Measurements from ENCODE around the gene SLC44A3. TPM values are rescaled to one million over a fixed set of nuclear protein-coding genes. Genes with fewer than 3 reads are reported as not detected.

Gene SLC44A3
- polyA plus RNA-seq, 1 of the 3 experiments (the other 2 are of a cell fraction), result 2.6 TPM

- no peaks in the 10 kb centered on the region for H4K20me1 ChIP-seq (ENCODE audit: insufficient read depth)
- H3K4me1 ChIP-seq (ENCODE audit: control insufficient read depth in 1 of 2, insufficient read depth in 2 of 2, low read depth in 1 of 2, low read length in 1 of 2), result peaks cover 7 to 11% of the 10 kb centered on the region in 2 experiments; a peak in 3 of 4 replicates
- CTCF ChIA-PET, result interaction anchor here (0.8 to 15.1 kb wide), 5 partner anchors 13 to 207 kb away, joined by 3 to 186 read pairs (median 36); partner anchors contain the start of gene CNN3
- no peak overlapping the region for H3K4me2 ChIP-seq
- no peaks in the 10 kb centered on the region for H3K9me2 ChIP-seq
- no peak overlapping the region for H2AFZ ChIP-seq (ENCODE audit: low read depth)
- H3K9ac ChIP-seq, result no peak overlapping the region
- peaks cover 17% of the 10 kb centered on the region for H3F3A ChIP-seq (replicated peaks; ENCODE audit: insufficient read depth)
- 69% methylated on average over 2 of the region's 2 CpGs for WGBS (ENCODE audit: low lambda C conversion rate)
- POLR2A ChIA-PET, result no interaction called here
- H3K27ac ChIP-seq (ENCODE audit: low read depth in 2 of 2, low read length in 1 of 2), result no peak overlapping the region
- DNase-seq, result no peak
- no peaks in the 10 kb centered on the region for H3K79me2 ChIP-seq (ENCODE audit: insufficient read depth)
- no peak overlapping the region for H3K4me3 ChIP-seq (ENCODE audit: low read depth in 2 of 2, low read length in 1 of 2)
- no peaks in the 10 kb centered on the region for H3K9me3 ChIP-seq
- TF ChIP-seq CTCF (IDR thresholded peaks at IDR 0.05) (peak; percentile 37; the same call in 1 of the 2 replicates), MEF2A (IDR thresholded peaks at IDR 0.05; ENCODE audit: borderline replicate concordance, low read depth) (no peak)
- no peaks in the 10 kb centered on the region for H3K36me3 ChIP-seq (replicated peaks in 1 of 2; ENCODE audit: control insufficient read depth in 1 of 2, insufficient read depth in 2 of 2, low read length in 1 of 2)
- no peaks in the 10 kb centered on the region for H3K27me3 ChIP-seq (ENCODE audit: insufficient read depth)
Measured at GRCh38 chr1:94852788-94853187, 32.6 kb downstream of the SLC44A3 start.

- H3K4me1 ChIP-seq (ENCODE audit: control insufficient read depth in 1 of 2, insufficient read depth in 2 of 2, low read depth in 1 of 2, low read length in 1 of 2), result peaks cover 11 to 17% of the 10 kb centered on the region in 2 experiments; a peak in 3 of 4 replicates
- H3K27me3 ChIP-seq (ENCODE audit: insufficient read depth), result no peaks in the 10 kb centered on the region
- no peaks in the 10 kb centered on the region for H4K20me1 ChIP-seq (ENCODE audit: insufficient read depth)
- H3K9me3 ChIP-seq, result no peaks in the 10 kb centered on the region
- peak; percentile 89 for DNase-seq
- H3K79me2 ChIP-seq (ENCODE audit: insufficient read depth), result no peaks in the 10 kb centered on the region
- peaks cover 17% of the 10 kb centered on the region for H3F3A ChIP-seq (replicated peaks; ENCODE audit: insufficient read depth)
- H3K27ac ChIP-seq (ENCODE audit: low read depth in 2 of 2, low read length in 1 of 2), result peak overlapping the region; percentile 78 to 93
- H3K36me3 ChIP-seq (replicated peaks in 1 of 2; ENCODE audit: control insufficient read depth in 1 of 2, insufficient read depth in 2 of 2, low read length in 1 of 2), result no peaks in the 10 kb centered on the region
- H3K9me2 ChIP-seq, result no peaks in the 10 kb centered on the region
- POLR2A ChIA-PET, result interaction anchor here (1.0 to 2.2 kb wide), 5 partner anchors 70 to 379 kb away, joined by 3 to 12 read pairs (median 5); partner anchors contain the start of genes CNN3 and RWDD3
- CTCF ChIA-PET, result interaction anchor here (0.6 to 15.1 kb wide), 78 partner anchors 10 to 459 kb away, joined by 3 to 186 read pairs (median 5); partner anchors contain the start of genes CNN3, RWDD3, SLC44A3 and TLCD4
- H3K9ac ChIP-seq, result peak overlapping the region; percentile 74
- H3K4me2 ChIP-seq, result peak overlapping the region; percentile 77
- WGBS (ENCODE audit: low lambda C conversion rate), result 8% methylated on average over 16 of the region's 21 CpGs
- peak overlapping the region; percentile 54; the same call in 1 of the 2 replicates for H2AFZ ChIP-seq (ENCODE audit: low read depth)
- H3K4me3 ChIP-seq (ENCODE audit: low read depth in 2 of 2, low read length in 1 of 2), result peak overlapping the region; percentile 49 to 60
- peak; percentile 98 for TF ChIP-seq NFIC (IDR thresholded peaks at IDR 0.05; ENCODE audit: borderline replicate concordance)
- no peak for TF ChIP-seq GABPA (IDR thresholded peaks at IDR 0.05; ENCODE audit: low read depth)
- no peak for TF ChIP-seq NRF1 (IDR thresholded peaks at IDR 0.05; ENCODE audit: low read depth, low read length)
- 0 out of 2 replicates have a peak, but pooled peaks have one; percentile 15 for TF ChIP-seq FOXM1 (IDR thresholded peaks at IDR 0.05; ENCODE audit: low read depth)
- TF ChIP-seq POLR2AphosphoS5 (IDR thresholded peaks at IDR 0.05; ENCODE audit: low read depth, low read length), result peak; percentile 63; the same call in 1 of the 2 replicates
- no peak for TF ChIP-seq TAF1 (IDR thresholded peaks at IDR 0.05; ENCODE audit: borderline replicate concordance, low read depth, low read length)
- TF ChIP-seq REST (IDR thresholded peaks at IDR 0.05; ENCODE audit: low read depth, low read length), result 0 out of 2 replicates have a peak, but pooled peaks have one; percentile 3
- peak; percentile 80 for TF ChIP-seq MXI1 (IDR thresholded peaks at IDR 0.05; ENCODE audit: low read depth, low read length)
- TF ChIP-seq YY1 (IDR thresholded peaks at IDR 0.05; ENCODE audit: low read depth), result no peak
- TF ChIP-seq ELF1 (IDR thresholded peaks at IDR 0.05), result no peak
- no peak for TF ChIP-seq IRF3 (IDR thresholded peaks at IDR 0.05; ENCODE audit: low read depth, low read length)
- TF ChIP-seq SIN3A (IDR thresholded peaks at IDR 0.05; ENCODE audit: borderline replicate concordance, low read depth, low read length), result peak; percentile 68; the same call in 1 of the 2 replicates
- peak; percentile 26; the same call in 1 of the 2 replicates for TF ChIP-seq MAX (IDR thresholded peaks at IDR 0.05; ENCODE audit: low read depth)
- peak; percentile 89 for TF ChIP-seq TCF12 (IDR thresholded peaks at IDR 0.05)
- TF ChIP-seq USF2 (IDR thresholded peaks at IDR 0.05; ENCODE audit: borderline replicate concordance, low read depth, low read length), result 0 out of 2 replicates have a peak, but pooled peaks have one; percentile 23
- peak; percentile 90 for TF ChIP-seq FOSL2 (IDR thresholded peaks at IDR 0.05; ENCODE audit: borderline replicate concordance, low read depth)
Measured at GRCh38 chr1:94854458-94855306, 34.5 kb downstream of the SLC44A3 start.

Data from SK-N-SH (cell line).